COR-L47 (cell line): ENCODE measurements around the gene PLAC8.
"Not testable (repeated sequence)": the region's sequence is repeated elsewhere in the genome, so short reads cannot be mapped to it uniquely, and the experiment has no call there.

Experiments
- DNase-seq: peaks from one replicate; lab custom pipeline; 2025; lab: John Stamatoyannopoulos, UW

The PLAC8 gene

GRCh38 chr4:83112231-83112630 lies 2.3 kb downstream of the PLAC8 start:
- DNase-seq, result no peak

- DNase-seq, result peak; percentile 27
Observed at GRCh38 chr4:83111751-83112141, 2.8 kb downstream of the PLAC8 start.

GRCh38 chr4:83110970-83111750 lies 3.4 kb downstream of the PLAC8 start:
- DNase-seq, result peak; percentile 54

- peak; percentile 98 for DNase-seq
Observed at GRCh38 chr4:83110223-83110945, 4.1 kb downstream of the PLAC8 start.

GRCh38 chr4:83109480-83110222 lies 4.9 kb downstream of the PLAC8 start:
- peak; percentile 73 for DNase-seq

- no peak for DNase-seq
Observed at GRCh38 chr4:83108101-83108861, 6.2 kb downstream of the PLAC8 start.

- no peak for DNase-seq
Observed at GRCh38 chr4:83107631-83108030, 6.9 kb downstream of the PLAC8 start.

- DNase-seq, result no peak
Observed at GRCh38 chr4:83104991-83105390, 9.5 kb downstream of the PLAC8 start.

- DNase-seq, result no peak
Observed at GRCh38 chr4:83096397-83096796, 18.1 kb downstream of the PLAC8 start.

- no peak for DNase-seq
Observed at GRCh38 chr4:83093060-83093640, 21.4 kb downstream of the PLAC8 start.

- no peak for DNase-seq
Observed at GRCh38 chr4:83089410-83090157, 24.9 kb downstream of the PLAC8 start.

GRCh38 chr4:83084956-83085355 lies 29.6 kb downstream of the PLAC8 start:
- DNase-seq, result not testable (repeated sequence)

- DNase-seq, result no peak
Observed at GRCh38 chr4:83083925-83084475, 30.5 kb downstream of the PLAC8 start.

- DNase-seq, result no peak
Observed at GRCh38 chr4:83082777-83083176, 31.8 kb downstream of the PLAC8 start.

- no peak for DNase-seq
Observed at GRCh38 chr4:83080561-83080960, 34.0 kb downstream of the PLAC8 start.

- no peak for DNase-seq
Observed at GRCh38 chr4:83075311-83076095, 39.0 kb downstream of the PLAC8 start.

- not testable (repeated sequence) for DNase-seq
Observed at GRCh38 chr4:83074783-83075182, 39.7 kb downstream of the PLAC8 start.

- peak; percentile 65 for DNase-seq
Observed at GRCh38 chr4:83074086-83074704, 40.3 kb downstream of the PLAC8 start.

GRCh38 chr4:83071116-83071515 lies 43.4 kb downstream of the PLAC8 start:
- no peak for DNase-seq
